22Rv1 (cell line): ENCODE measurements around the gene EPHA6.

Experiments used
- CTCF ChIP-seq: fragments of 450-650 bp; IDR thresholded peaks from 2 replicates; pipeline ENCODE4 v1.5.1; 2017; ENCODE audit warnings: mild to moderate bottlenecking
- ZFX ChIP-seq: fragments of 450-650 bp; IDR thresholded peaks from 2 replicates; pipeline ENCODE4 v1.6.1; 2017; ENCODE audit warnings: antibody characterized with exemption, borderline replicate concordance

GRCh38 chr3:97235611-97236315 lies 421.4 kb downstream of the EPHA6 start:
- TF ChIP-seq CTCF: no peak
- no peak for TF ChIP-seq ZFX
